ENCODE measurements around the gene SHC3. TPM values are rescaled to one million over a fixed set of nuclear protein-coding genes. Genes with fewer than 3 reads are reported as not detected.

Gene SHC3
- total RNA-seq, 4 donors from 2014 or later, result 0.38 to 9.3 (median 4.4) TPM

GRCh38 chr9:88991066-88992034 lies 187.3 kb downstream of the SHC3 start, which contains the start of gene S1PR3:
TSS of gene S1PR3 (plus strand) at chr9:88991468. CDS start at chr9:89001201, 9,733 bp downstream.
- Histone ChIP-seq H3K9me3 (no peaks in the 10 kb centered on the region), H3K27me3 (peaks cover 0 to 32% (median 0%) of the 10 kb centered on the region in 4 donors), H3K4me1 (peaks cover 5 to 63% (median 8%) of the 10 kb centered on the region in 3 donors), H3K27ac (peak within 1 kb of the TSS; percentile 69 to 92 (median 82)), H3K36me3 (no peaks in the 10 kb centered on the region), H3K4me3 (peak within 1 kb of the TSS; percentile 53 to 80 (median 70))
- TF ChIP-seq, protein P1, sequence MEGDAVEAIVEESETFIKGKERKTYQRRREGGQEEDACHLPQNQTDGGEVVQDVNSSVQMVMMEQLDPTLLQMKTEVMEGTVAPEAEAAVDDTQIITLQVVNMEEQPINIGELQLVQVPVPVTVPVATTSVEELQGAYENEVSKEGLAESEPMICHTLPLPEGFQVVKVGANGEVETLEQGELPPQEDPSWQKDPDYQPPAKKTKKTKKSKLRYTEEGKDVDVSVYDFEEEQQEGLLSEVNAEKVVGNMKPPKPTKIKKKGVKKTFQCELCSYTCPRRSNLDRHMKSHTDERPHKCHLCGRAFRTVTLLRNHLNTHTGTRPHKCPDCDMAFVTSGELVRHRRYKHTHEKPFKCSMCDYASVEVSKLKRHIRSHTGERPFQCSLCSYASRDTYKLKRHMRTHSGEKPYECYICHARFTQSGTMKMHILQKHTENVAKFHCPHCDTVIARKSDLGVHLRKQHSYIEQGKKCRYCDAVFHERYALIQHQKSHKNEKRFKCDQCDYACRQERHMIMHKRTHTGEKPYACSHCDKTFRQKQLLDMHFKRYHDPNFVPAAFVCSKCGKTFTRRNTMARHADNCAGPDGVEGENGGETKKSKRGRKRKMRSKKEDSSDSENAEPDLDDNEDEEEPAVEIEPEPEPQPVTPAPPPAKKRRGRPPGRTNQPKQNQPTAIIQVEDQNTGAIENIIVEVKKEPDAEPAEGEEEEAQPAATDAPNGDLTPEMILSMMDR (IDR thresholded peaks at IDR 0.05), result peak in 3 of 6 experiments; percentile 6 to 30 (median 16)
- TF ChIP-seq POLR2A (IDR thresholded peaks at IDR 0.05), result peak in 2 of 4 donors; percentile 58 to 67
- intact Hi-C loops (cut with DNase I), result no loop called here
- 5 to 20% methylated on average over 3 to 5 of the region's 94 CpGs for WGBS, 2 donors
- DNase-seq, result no peak

GRCh38 chr9:88990729-88991065 lies 187.9 kb downstream of the SHC3 start:
- peaks cover 5 to 61% (median 8%) of the 10 kb centered on the region in 3 donors for H3K4me1 ChIP-seq
- peak overlapping the region; percentile 69 to 92 (median 82) for H3K27ac ChIP-seq
- TF ChIP-seq POLR2A (IDR thresholded peaks at IDR 0.05), result no peak
- TF ChIP-seq, protein P1 (IDR thresholded peaks at IDR 0.05), result no peak
- intact Hi-C loops (cut with DNase I), result no loop called here
- no peaks in the 10 kb centered on the region for H3K9me3 ChIP-seq
- DNase-seq, result no peak
- H3K4me3 ChIP-seq, result peak overlapping the region; percentile 53 to 80 (median 70)
- H3K27me3 ChIP-seq, result peaks cover 0 to 32% (median 0%) of the 10 kb centered on the region in 4 donors
- H3K36me3 ChIP-seq, result no peaks in the 10 kb centered on the region
- WGBS, 2 donors, result 34 to 47% methylated on average over 15 of the region's 21 CpGs

- Histone ChIP-seq H3K4me3 (no peak overlapping the region), H3K27ac (peak overlapping the region; percentile 69 to 87 (median 79)), H3K9me3 (no peaks in the 10 kb centered on the region), H3K36me3 (no peaks in the 10 kb centered on the region), H3K4me1 (peaks cover 8 to 59% (median 10%) of the 10 kb centered on the region in 3 donors), H3K27me3 (peaks cover 0 to 32% (median 0%) of the 10 kb centered on the region in 4 donors)
- intact Hi-C loops (cut with DNase I), result no loop called here
- DNase-seq, result no peak
- WGBS, 2 donors, result 82 to 90% methylated on average over 17 to 21 of the region's 25 CpGs
- TF ChIP-seq POLR2A (IDR thresholded peaks at IDR 0.05), result no peak
- TF ChIP-seq, protein P1 (IDR thresholded peaks at IDR 0.05), result no peak
Measured at GRCh38 chr9:88990041-88990728, 188.4 kb downstream of the SHC3 start.

- intact Hi-C loops (cut with DNase I), result no loop called here
- no peak for DNase-seq
- WGBS, 2 donors, result 12 to 15% methylated on average over 7 of the region's 7 CpGs
Measured at GRCh38 chr9:88988796-88989641, 189.6 kb downstream of the SHC3 start.

More at GRCh38 chr9:88988796-88989641, 189.6 kb downstream of the SHC3 start:
- peak overlapping the region in 3 of 4 donors; percentile 30 to 87 (median 82) for H3K27ac ChIP-seq
- peaks cover 15 to 59% (median 16%) of the 10 kb centered on the region in 3 donors for H3K4me1 ChIP-seq
- no peaks in the 10 kb centered on the region for H3K36me3 ChIP-seq
- H3K9me3 ChIP-seq, result no peaks in the 10 kb centered on the region
- H3K4me3 ChIP-seq, result no peak overlapping the region
- TF ChIP-seq, protein P1 (IDR thresholded peaks at IDR 0.05), result no peak
- no peak for TF ChIP-seq POLR2A (IDR thresholded peaks at IDR 0.05)
- peaks cover 0 to 25% (median 0%) of the 10 kb centered on the region in 4 donors for H3K27me3 ChIP-seq

Data from esophagus squamous epithelium (tissue), 5 donors.